Measurements from ENCODE around the gene SFMBT2. TPM values are rescaled to one million over a fixed set of nuclear protein-coding genes. Genes with fewer than 3 reads are reported as not detected.

Gene SFMBT2
- total and polyA plus RNA-seq, 10 of the 15 experiments (the other 5 are each of a cell fraction or from before 2014, with no cell fraction given) = 2.8 to 29.6 (median 15.1) TPM

GRCh38 chr10:7161484-7162250 is 249.2 kb downstream of the SFMBT2 start:
- ChIA-PET POLR2A (no interaction called here), CTCF (interaction anchor here (0.6 to 0.9 kb wide), 2 partner anchors 9 to 10 kb away, joined by 3 read pairs; no protein-coding TSS in a partner anchor), RAD21 (ENCODE audit: unreplicated experiment) (interaction anchor here (0.9 kb wide), 1 partner anchor 253 kb away, joined by 3 read pairs; no protein-coding TSS in a partner anchor), SMC1A (ENCODE audit: uncharacterized antibody, unreplicated experiment) (interaction anchor here (0.7 kb wide), 1 partner anchor 8 kb away, joined by 3 read pairs; no protein-coding TSS in a partner anchor)
- no peaks in the 10 kb centered on the region for H3K79me2 ChIP-seq (ENCODE audit: control insufficient read depth, insufficient read depth, low read length)
- H3K4me3 ChIP-seq = no peak overlapping the region
- H3K36me3 ChIP-seq (ENCODE audit: control insufficient read depth in 2 of 2, insufficient read depth in 2 of 2, low read length in 1 of 2) = peaks cover 28 to 30% of the 10 kb centered on the region in 2 experiments
- DNase-seq (ENCODE audit: low read depth, low spot score) = no peak
- no peaks in the 10 kb centered on the region for H3K9me3 ChIP-seq (replicated peaks; ENCODE audit: control insufficient read depth, insufficient read depth, low read length)
- 95% methylated on average over 15 of the region's 15 CpGs for WGBS (ENCODE audit: insufficient coverage, insufficient replicate concordance, low lambda C conversion rate, missing lambda C conversion rate)
- intact Hi-C loops (cut with micrococcal nuclease; ENCODE audit: unreplicated experiment) (no loop called here), in situ Hi-C loops (cut with MboI) (no loop called here)
- ATAC-seq = no peak
- TF ChIP-seq HCFC1 (IDR thresholded peaks at IDR 0.05; ENCODE audit: low read length) (no peak), POU2F2 (IDR thresholded peaks at IDR 0.05; ENCODE audit: borderline replicate concordance, low read depth, low read length) (no peak)
- H3K4me1 ChIP-seq (ENCODE audit: control insufficient read depth, insufficient read depth, low read length) = peaks cover 6% of the 10 kb centered on the region; the same call in 1 of the 2 replicates
- H4K20me1 ChIP-seq (ENCODE audit: control insufficient read depth, insufficient read depth) = no peaks in the 10 kb centered on the region
- no peak overlapping the region for H2AFZ ChIP-seq (ENCODE audit: control insufficient read depth, low read depth, low read length)
- no peak overlapping the region for H3K9ac ChIP-seq (ENCODE audit: control insufficient read depth, insufficient read depth, low read length)
- no peak for FAIRE-seq
- H3K27ac ChIP-seq (ENCODE audit: control insufficient read depth, insufficient read depth) = no peak overlapping the region
- H3K4me2 ChIP-seq (ENCODE audit: control insufficient read depth, insufficient read depth) = no peak overlapping the region
- no TSS peak for BruUV-seq (replicated peaks)
- no peaks in the 10 kb centered on the region for H3K27me3 ChIP-seq (replicated peaks in 1 of 2; ENCODE audit: control insufficient read depth in 2 of 2, insufficient read depth in 2 of 2, low read length in 1 of 2)

GRCh38 chr10:7159928-7160327 is 250.9 kb downstream of the SFMBT2 start:
- no peaks in the 10 kb centered on the region for H3K79me2 ChIP-seq (ENCODE audit: control insufficient read depth, insufficient read depth, low read length)
- H3K9me3 ChIP-seq (replicated peaks; ENCODE audit: control insufficient read depth, insufficient read depth, low read length) = no peaks in the 10 kb centered on the region
- H3K27ac ChIP-seq (ENCODE audit: control insufficient read depth, insufficient read depth) = peak overlapping the region; percentile 14; the same call in 1 of the 2 replicates
- 26% methylated on average over 5 of the region's 5 CpGs for WGBS (ENCODE audit: insufficient coverage, insufficient replicate concordance, low lambda C conversion rate, missing lambda C conversion rate)
- ChIA-PET POLR2A (no interaction called here), SMC1A (ENCODE audit: uncharacterized antibody, unreplicated experiment) (interaction anchor here (1.6 kb wide), 1 partner anchor 10 kb away, joined by 3 read pairs; no protein-coding TSS in a partner anchor), RAD21 (ENCODE audit: unreplicated experiment) (no interaction called here), CTCF (interaction anchor here (0.6 to 1.1 kb wide), 2 partner anchors 240 to 527 kb away, joined by 3 read pairs; no protein-coding TSS in a partner anchor)
- TF ChIP-seq RAD21 (IDR thresholded peaks at IDR 0.05; ENCODE audit: insufficient read depth, low read depth, low read length) (no peak), TCF7 (IDR thresholded peaks at IDR 0.05; ENCODE audit: borderline replicate concordance) (peak; percentile 2; the same call in 1 of the 2 replicates)
- intact Hi-C loops (cut with micrococcal nuclease; ENCODE audit: unreplicated experiment) = loop anchor here (5.0 kb wide), 1 partner anchor 493 kb away; no protein-coding TSS in a partner anchor
- H4K20me1 ChIP-seq (ENCODE audit: control insufficient read depth, insufficient read depth) = no peaks in the 10 kb centered on the region
- BruUV-seq (replicated peaks) = no TSS peak
- H3K36me3 ChIP-seq (ENCODE audit: control insufficient read depth in 2 of 2, insufficient read depth in 2 of 2, low read length in 1 of 2) = peaks cover 23 to 28% of the 10 kb centered on the region in 2 experiments
- H3K4me1 ChIP-seq (ENCODE audit: control insufficient read depth, insufficient read depth, low read length) = peaks cover 6% of the 10 kb centered on the region; the same call in 1 of the 2 replicates
- H3K4me2 ChIP-seq (ENCODE audit: control insufficient read depth, insufficient read depth) = no peak overlapping the region
- FAIRE-seq (no peak), ATAC-seq (no peak), DNase-seq (ENCODE audit: low read depth, low spot score) (no peak)
- H2AFZ ChIP-seq (ENCODE audit: control insufficient read depth, low read depth, low read length) = no peak overlapping the region
- H3K27me3 ChIP-seq (replicated peaks in 1 of 2; ENCODE audit: control insufficient read depth in 2 of 2, insufficient read depth in 2 of 2, low read length in 1 of 2) = no peaks in the 10 kb centered on the region
- no peak overlapping the region for H3K9ac ChIP-seq (ENCODE audit: control insufficient read depth, insufficient read depth, low read length)
- in situ Hi-C loops (cut with MboI) = no loop called here
- no peak overlapping the region for H3K4me3 ChIP-seq
